ENCODE measurements around the gene ERF.

GRCh38 chr19:42289556-42290041 lies 34.7 kb upstream of the ERF start:
- TF ChIP-seq CTCF (IDR thresholded peaks at IDR 0.05) (no peak), POLR2A (IDR thresholded peaks at IDR 0.05) (no peak)
